Stimulated activated naive CD8-positive, alpha-beta T cell treated with anti-CD3 and anti-CD28 coated beads, Interleukin-15, Interleukin-2, amounts not matched to agents 100 U/mL and 50 U/mL, for 24 hours (primary cell): ENCODE results near the gene ATP1A3.
"Not testable (repeated sequence)": the region's sequence is repeated elsewhere in the genome, so short reads cannot be mapped to it uniquely, and the experiment has no call there.

Experiments
- ATAC-seq: fragments of 150-1000 bp; cut with Tn5 transposase; one replicate; pipeline ENCODE4 v1.10.0; 2021
- DNase-seq: peaks from one replicate; pipeline ENCODE4 v3.0.0; 2021

ATP1A3 gene

GRCh38 chr19:41993612-41994483 is at the start of gene ATP1A3:
TSS of gene ATP1A3 (minus strand) at chr19:41994230. CDS start at chr19:41994076, 154 bp downstream.
- DNase-seq (peak; percentile 72), ATAC-seq (peak; percentile 74)

DNA sequence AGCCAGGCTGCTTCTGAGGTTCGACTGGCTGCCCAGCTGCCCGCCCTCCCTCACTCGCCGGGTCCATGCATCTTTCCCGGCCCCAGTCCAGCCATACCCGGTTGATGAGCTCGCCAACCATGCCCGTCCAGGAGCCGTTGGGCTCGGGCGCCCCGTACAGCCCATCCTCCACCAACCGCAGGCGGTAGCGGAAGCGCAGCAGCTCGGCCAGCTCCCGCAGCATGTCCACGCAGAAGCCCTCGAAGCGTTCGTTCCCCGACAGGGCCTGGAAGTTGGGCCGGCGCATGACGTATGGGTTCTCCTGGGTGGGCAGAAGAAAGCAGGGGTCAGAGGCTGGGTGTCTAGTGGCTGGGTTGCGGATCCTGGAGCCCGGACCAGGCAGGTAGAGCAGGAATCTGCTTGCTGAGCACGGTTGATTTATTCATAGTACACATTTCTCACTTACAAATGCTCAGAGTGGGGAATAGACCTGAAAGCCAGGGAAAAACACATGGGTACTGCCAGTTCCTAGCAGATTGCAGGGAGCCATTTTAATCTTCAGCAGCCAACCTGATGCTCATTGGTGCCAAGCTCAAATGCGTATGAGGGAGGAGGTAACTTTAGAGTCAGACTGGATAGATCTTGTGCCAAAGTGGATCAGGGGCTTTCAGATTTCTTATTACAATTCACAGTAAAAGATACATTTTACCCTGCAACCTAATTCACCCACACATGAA is 48.6 kb upstream of the ATP1A3 start:
- DNase-seq (no peak), ATAC-seq (no peak)

DNA sequence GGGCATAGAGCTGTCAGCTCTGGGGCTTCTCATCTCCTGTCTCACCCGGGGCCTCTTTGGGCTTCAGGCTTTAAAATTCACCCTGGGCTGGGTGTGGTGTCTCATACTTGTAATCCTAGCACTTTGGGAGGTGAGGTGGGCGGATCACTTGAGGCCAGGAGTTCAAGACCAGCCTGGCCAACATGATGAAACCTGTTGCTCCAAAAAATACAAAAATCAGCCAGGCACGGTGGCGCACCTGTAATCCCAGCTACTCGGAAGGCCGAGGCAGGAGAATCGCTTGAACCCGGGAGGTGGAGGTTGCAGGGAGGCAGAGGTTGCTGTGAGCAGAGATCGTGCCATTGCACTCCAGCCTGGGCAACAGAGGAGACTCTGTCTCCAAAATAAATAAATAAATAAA is 46.5 kb upstream of the ATP1A3 start:
- DNase-seq, ATAC-seq: not testable (repeated sequence)

GRCh38 chr19:42040031-42040430 is 46.0 kb upstream of the ATP1A3 start:
- no peak for DNase-seq
- no peak for ATAC-seq

- ATAC-seq: no peak
- no peak for DNase-seq
Measured at GRCh38 chr19:42038666-42039065, 44.6 kb upstream of the ATP1A3 start.

DNA sequence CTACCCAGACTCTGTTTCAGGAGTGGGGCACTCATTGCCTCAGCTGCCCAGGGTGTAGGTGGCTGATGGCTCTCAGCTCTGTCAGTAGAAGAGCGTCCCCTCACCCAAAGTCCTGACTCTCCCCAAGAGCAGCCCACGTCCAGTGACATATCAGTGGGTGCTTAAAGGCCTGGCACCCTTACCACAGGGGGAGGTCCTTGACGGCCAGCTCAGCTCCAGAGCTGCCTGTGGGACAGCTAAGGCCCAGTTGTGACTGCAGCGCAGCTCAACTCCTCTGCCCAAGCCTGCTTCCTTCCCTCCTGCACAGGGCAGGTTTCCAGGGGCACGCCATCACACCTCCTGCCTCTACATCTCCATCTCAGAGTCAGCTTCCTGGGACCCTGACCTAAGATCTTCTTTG is 43.6 kb upstream of the ATP1A3 start:
- ATAC-seq: no peak
- no peak for DNase-seq

GRCh38 chr19:42034640-42035391 is 40.8 kb upstream of the ATP1A3 start:
- DNase-seq (peak; percentile 75), ATAC-seq (peak; percentile 90)

DNA sequence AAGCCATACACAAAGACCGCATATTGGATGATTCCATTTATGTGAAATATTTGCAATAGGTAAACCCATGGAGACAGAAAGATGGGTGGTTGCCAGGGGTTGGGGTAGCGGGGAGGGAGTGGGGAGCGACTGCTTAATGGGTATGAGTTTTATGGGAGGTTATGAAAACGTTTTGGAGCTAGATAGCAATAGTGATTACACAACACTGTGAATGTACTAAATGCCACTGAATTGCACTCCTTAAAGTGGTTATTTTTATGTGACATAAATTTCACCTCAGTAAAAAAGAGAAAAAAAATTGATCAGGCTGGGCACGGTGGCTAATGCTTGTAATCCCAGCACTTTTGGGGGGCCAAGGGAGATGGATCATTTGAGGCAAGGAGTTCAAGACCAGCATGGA is 39.4 kb upstream of the ATP1A3 start:
- DNase-seq: no peak
- ATAC-seq: no peak

- no peak for DNase-seq
- no peak for ATAC-seq
Measured at GRCh38 chr19:42032431-42032830, 38.4 kb upstream of the ATP1A3 start.

- DNase-seq (no peak), ATAC-seq (no peak)
Measured at GRCh38 chr19:42030645-42031440, 36.8 kb upstream of the ATP1A3 start.

DNA sequence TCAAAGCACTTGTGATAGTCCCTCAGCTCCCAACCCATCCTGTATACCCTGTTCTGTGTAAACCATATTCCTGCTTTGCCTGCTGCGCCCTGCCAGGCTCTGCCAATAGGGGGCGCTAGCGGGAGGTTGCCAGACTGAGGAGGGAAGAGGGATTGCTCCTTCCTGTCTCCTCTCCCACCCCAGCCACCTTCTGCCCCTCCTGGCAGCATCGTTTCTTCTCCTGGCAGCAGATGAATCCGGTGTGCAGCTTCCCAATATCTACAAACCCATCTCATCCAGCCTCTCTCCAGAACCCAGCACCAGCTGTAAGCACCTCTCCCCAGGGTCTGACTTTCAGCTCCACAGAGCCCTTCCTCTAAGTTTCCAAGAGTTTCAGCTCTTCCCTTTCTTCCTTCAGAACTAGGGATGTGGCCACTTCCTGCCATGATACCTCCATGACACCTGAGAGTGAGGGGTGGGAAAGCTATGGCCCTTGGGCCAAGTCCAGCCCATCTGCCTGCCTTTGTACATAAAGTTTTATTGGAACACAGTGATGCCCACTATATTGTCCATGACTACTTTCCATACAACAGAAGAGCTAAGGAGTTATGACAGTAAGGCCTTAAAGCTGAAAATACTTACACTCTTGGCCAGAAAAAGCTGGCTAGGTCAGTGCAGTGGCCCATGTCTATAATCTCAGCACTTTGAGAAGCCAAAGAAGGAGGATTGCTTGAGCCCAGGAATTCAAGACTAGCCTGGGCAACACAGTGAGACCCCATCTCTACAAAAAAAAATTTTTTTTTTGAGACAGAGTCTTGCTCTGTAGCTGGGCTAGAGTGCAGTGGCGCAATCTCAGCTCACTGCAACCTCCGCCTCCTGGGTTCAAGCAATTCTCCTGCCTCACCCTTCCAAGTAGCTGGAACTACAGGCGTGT is 34.5 kb upstream of the ATP1A3 start:
- ATAC-seq: no peak

DNA sequence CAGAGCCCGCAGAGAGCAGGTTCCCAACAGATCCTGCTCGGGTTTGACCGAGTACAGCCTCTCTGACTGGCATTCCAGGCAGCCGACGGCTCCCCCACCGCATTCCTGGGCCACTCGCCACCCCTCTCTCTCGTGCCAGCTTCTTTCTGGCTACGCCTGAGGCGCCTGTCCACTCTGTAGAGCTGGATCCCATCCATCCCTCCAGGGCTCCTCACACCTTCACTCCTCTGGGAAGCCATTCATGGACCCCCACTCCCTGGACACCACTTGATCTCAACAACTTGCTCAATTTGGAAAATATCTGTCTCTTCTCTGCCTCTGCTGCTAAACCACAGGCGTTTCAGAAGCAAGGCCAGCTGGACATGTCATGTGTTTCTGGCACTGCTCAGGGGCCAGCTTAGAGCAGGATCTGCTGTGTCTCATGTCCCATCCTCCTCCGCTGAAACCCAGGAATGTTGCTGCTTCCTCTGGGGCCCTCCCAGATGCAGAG is 30.6 kb upstream of the ATP1A3 start:
- DNase-seq: no peak
- ATAC-seq: no peak

More for the DNA sequence above, 34.5 kb upstream of the ATP1A3 start:
- DNase-seq: peak; percentile 66

- ATAC-seq (no peak), DNase-seq (no peak)
Measured at GRCh38 chr19:42023943-42024260, 29.9 kb upstream of the ATP1A3 start.

- peak; percentile 36 for DNase-seq
- ATAC-seq: no peak
Measured at GRCh38 chr19:42023121-42023942, 29.3 kb upstream of the ATP1A3 start.

DNA sequence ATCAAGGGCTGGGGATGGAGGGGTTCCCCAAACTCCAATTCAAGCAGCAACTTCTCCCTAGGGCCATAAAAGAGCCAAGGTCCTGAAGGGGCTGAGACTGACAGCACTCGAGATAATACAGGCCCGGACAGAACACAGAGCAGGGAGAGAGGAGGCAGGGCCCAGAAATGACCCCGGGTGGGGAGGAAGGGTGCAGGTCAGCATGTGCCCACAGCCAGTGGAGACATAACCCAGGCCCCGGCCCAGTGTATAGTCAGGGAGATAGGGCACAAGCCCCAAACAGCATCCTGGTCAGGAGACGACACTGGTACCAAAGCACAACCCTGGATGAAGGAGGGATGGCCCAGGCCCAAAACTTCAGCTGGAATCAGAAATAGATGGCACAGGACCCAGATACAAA is 28.6 kb upstream of the ATP1A3 start:
- ATAC-seq: no peak
- DNase-seq: no peak

- no peak for DNase-seq
- ATAC-seq: no peak
Measured at GRCh38 chr19:42021185-42021584, 27.2 kb upstream of the ATP1A3 start.

- ATAC-seq: no peak
- no peak for DNase-seq
Measured at GRCh38 chr19:42018503-42019193, 24.6 kb upstream of the ATP1A3 start.

GRCh38 chr19:42017040-42017439 is 23.0 kb upstream of the ATP1A3 start:
- DNase-seq (no peak), ATAC-seq (no peak)

DNA sequence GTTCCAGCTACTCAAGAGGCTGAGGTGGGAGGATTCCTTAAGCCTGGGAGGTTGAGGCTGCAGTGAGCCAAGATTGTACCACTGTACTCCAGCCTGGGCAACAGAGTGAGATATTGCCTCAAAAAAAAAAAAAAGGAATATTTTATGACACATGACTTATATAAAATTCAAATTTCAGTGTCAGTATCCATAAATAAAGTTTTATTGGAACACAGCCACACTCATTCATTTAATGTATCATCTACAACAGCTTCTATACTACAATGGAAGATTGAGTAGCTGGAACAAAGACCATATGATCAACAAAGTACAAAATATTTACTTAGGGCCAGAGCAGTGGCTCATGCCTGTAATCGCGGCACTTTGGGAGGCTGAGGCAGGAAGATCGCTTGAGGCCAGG is 18.7 kb upstream of the ATP1A3 start:
- DNase-seq, ATAC-seq: not testable (repeated sequence)
